RWPE1 (cell line): Measurements from ENCODE around the gene MAP1S.

ENCODE experiments used
- CTCF ChIA-PET: fragments of 350-600 bp; sonication (Branson Sonifier 250); formaldehyde crosslinking; extraction: SDS; loops from one replicate; lab custom pipeline; 2021; lab: Yijun Ruan, JAX
- POLR2A ChIA-PET: fragments of 400-600 bp; formaldehyde crosslinking; extraction: SDS; loops from one replicate; lab custom pipeline; 2020; ENCODE audit warnings: antibody characterized with exemption; ENCODE audit not compliant: low non-redundant PET; lab: Yijun Ruan, JAX
- DNase-seq: peaks from one replicate; pipeline ENCODE4 v3.0.0; 2012; ENCODE audit warnings: low spot score
- H3K27ac ChIP-seq: fragments of 450-650 bp; 2 replicates; pipeline ENCODE4 v1.5.1; 2017
- CTCF ChIP-seq: fragments of 450-650 bp; conservative IDR thresholded peaks from 2 replicates; pipeline ENCODE4 v1.5.1; 2017; ENCODE audit warnings: low read depth, mild to moderate bottlenecking

Gene MAP1S

GRCh38 chr19:17727843-17728242, 8.6 kb downstream of the MAP1S start:
- POLR2A ChIA-PET: no interaction called here
- no peak for TF ChIP-seq CTCF
- peak overlapping the region; percentile 6; the same call in 1 of the 2 replicates for H3K27ac ChIP-seq
- CTCF ChIA-PET: no interaction called here
- DNase-seq: no peak

- H3K27ac ChIP-seq: no peak overlapping the region
- POLR2A ChIA-PET: no interaction called here
- DNase-seq: no peak
- no peak for TF ChIP-seq CTCF
- CTCF ChIA-PET: no interaction called here
These were observed 13.8 kb downstream of the MAP1S start for GRCh38 chr19:17733127-17733526.

GRCh38 chr19:17734146-17734545, 14.9 kb downstream of the MAP1S start:
- DNase-seq: no peak
- POLR2A ChIA-PET: no interaction called here
- H3K27ac ChIP-seq: no peak overlapping the region
- no peak for TF ChIP-seq CTCF
- CTCF ChIA-PET: no interaction called here

- POLR2A ChIA-PET: no interaction called here
- no peak for DNase-seq
- CTCF ChIA-PET: interaction anchor here (1.2 kb wide), 1 partner anchor 13 kb away, joined by 3 read pairs; no protein-coding TSS in a partner anchor
- no peak for TF ChIP-seq CTCF
- H3K27ac ChIP-seq: peak overlapping the region; percentile 16; the same call in 1 of the 2 replicates
These were observed 16.1 kb downstream of the MAP1S start for GRCh38 chr19:17735410-17735809.

- ChIA-PET CTCF (no interaction called here), POLR2A (no interaction called here)
- no peak for DNase-seq
- H3K27ac ChIP-seq: no peak overlapping the region
- no peak for TF ChIP-seq CTCF
These were observed 18.4 kb downstream of the MAP1S start for GRCh38 chr19:17737690-17738153.

GRCh38 chr19:17739121-17739875, 20.0 kb downstream of the MAP1S start:
- CTCF ChIA-PET: interaction anchor here (0.7 kb wide), 1 partner anchor 209 kb away, joined by 3 read pairs; no protein-coding TSS in a partner anchor
- POLR2A ChIA-PET: interaction anchor here (0.6 kb wide), 1 partner anchor 15 kb away, joined by 4 read pairs; no protein-coding TSS in a partner anchor
- DNase-seq: no peak
- peak overlapping the region; percentile 35 for H3K27ac ChIP-seq
- TF ChIP-seq CTCF: no peak
